Calu3 (cell line): ENCODE data around the gene IL17RB. TPM values are rescaled to one million over a fixed set of nuclear protein-coding genes. Genes with fewer than 3 reads are reported as not detected.

Experiments
- BruUV-seq: library from RNA; stranded (reverse); fragments of 400-500 nt; replicated peaks from 2 replicates; lab custom pipeline; 2021; lab: Mats Ljungman, UMichigan
- CTCF ChIA-PET: fragments of 300-600 bp; sonication (Branson Sonifier 250); formaldehyde crosslinking; loops from one replicate; lab custom pipeline; 2022; ENCODE audit warnings: antibody characterized with exemption; lab: Charles Lee
- DNase-seq: peaks from one replicate; pipeline ENCODE4 v3.0.0; 2022
- H3K27ac Mint-ChIP-seq: one replicate; pipeline ENCODE4 v1.8.0; 2022; ENCODE audit warnings: mixed read lengths; ENCODE audit not compliant: unreplicated experiment
- H3K27me3 Mint-ChIP-seq: one replicate; pipeline ENCODE4 v1.8.0; 2022; ENCODE audit warnings: mixed read lengths; ENCODE audit not compliant: unreplicated experiment
- H3K36me3 Mint-ChIP-seq: one replicate; pipeline ENCODE4 v1.8.0; 2022; ENCODE audit warnings: mild to moderate bottlenecking, moderate library complexity, mixed read lengths; ENCODE audit not compliant: insufficient read depth, unreplicated experiment
- H3K4me1 Mint-ChIP-seq: one replicate; pipeline ENCODE4 v1.8.0; 2022; ENCODE audit warnings: mild to moderate bottlenecking, low read depth, mixed read lengths; ENCODE audit not compliant: unreplicated experiment
- H3K4me3 Mint-ChIP-seq: one replicate; pipeline ENCODE4 v1.8.0; 2022; ENCODE audit warnings: mild to moderate bottlenecking, low read depth, moderate library complexity, mixed read lengths; ENCODE audit not compliant: unreplicated experiment
- H3K9me3 Mint-ChIP-seq: one replicate; pipeline ENCODE4 v1.8.0; 2022; ENCODE audit warnings: low read depth, mixed read lengths; ENCODE audit not compliant: unreplicated experiment
- CTCF ChIP-seq: fragments of 200-600 bp; IDR thresholded peaks from one replicate; pipeline ENCODE4 v1.8.0; 2022; ENCODE audit warnings: antibody characterized with exemption; ENCODE audit not compliant: unreplicated experiment
- intact Hi-C: fragments of 100-400 bp; cut with micrococcal nuclease; formaldehyde crosslinking; loops from one replicate; pipeline ENCODE4 v1.10.0; 2022; ENCODE audit not compliant: unreplicated experiment
- total RNA-seq: library from RNA; stranded (reverse); gene quantifications from 2 replicates; pipeline ENCODE4 v1.2.3, GENCODE V29; 2022

IL17RB gene
- total RNA-seq, 1 experiment from 2014 or later = 21.9 TPM

GRCh38 chr3:53891497-53892285 is 45.3 kb downstream of the IL17RB start, which contains the start of gene SELENOK:
SELENOK (minus strand) TSS chr3:53891859.
- Mint-ChIP-seq H3K36me3 (peaks cover 45% of the 10 kb centered on the region), H3K9me3 (no peaks in the 10 kb centered on the region), H3K27me3 (peaks cover 13% of the 10 kb centered on the region), H3K27ac (peak within 1 kb of the TSS; percentile 99), H3K4me3 (peak within 1 kb of the TSS; percentile 91), H3K4me1 (peaks cover 31% of the 10 kb centered on the region)
- no TSS peak for BruUV-seq
- CTCF ChIA-PET = interaction anchor here (0.6 to 1.8 kb wide), 2 partner anchors 46 to 591 kb away, joined by 3 to 5 read pairs; no protein-coding TSS in a partner anchor
- DNase-seq = peak; percentile 96
- no peak for TF ChIP-seq CTCF
- intact Hi-C loops = no loop called here

DNA sequence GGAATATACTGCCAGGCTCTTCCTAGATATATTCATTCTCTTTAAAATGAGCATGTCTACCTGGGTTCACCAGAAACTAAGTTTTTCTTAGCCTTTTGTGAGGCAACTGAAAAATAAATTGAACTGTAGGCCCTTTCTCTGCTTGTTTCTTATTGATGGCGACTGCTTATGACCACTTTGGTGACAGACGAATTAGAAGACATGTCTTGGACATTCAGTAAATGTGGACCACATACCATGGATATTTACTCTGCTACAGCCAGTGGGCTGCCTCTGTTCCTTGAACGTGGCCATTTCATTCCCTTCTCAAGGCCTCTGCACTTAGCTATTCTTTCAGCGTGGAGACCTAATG is 45.9 kb downstream of the IL17RB start:
- TSS peak; percentile 99 for BruUV-seq
- CTCF ChIA-PET = interaction anchor here (0.6 to 1.8 kb wide), 2 partner anchors 47 to 592 kb away, joined by 3 to 5 read pairs; no protein-coding TSS in a partner anchor
- peak overlapping the region; percentile 99 for H3K27ac Mint-ChIP-seq
- TF ChIP-seq CTCF = no peak
- peak overlapping the region; percentile 91 for H3K4me3 Mint-ChIP-seq
- H3K4me1 Mint-ChIP-seq = peaks cover 31% of the 10 kb centered on the region
- H3K9me3 Mint-ChIP-seq = no peaks in the 10 kb centered on the region
- H3K36me3 Mint-ChIP-seq = peaks cover 40% of the 10 kb centered on the region
- H3K27me3 Mint-ChIP-seq = peaks cover 13% of the 10 kb centered on the region
- no peak for DNase-seq
- intact Hi-C loops = no loop called here

DNA sequence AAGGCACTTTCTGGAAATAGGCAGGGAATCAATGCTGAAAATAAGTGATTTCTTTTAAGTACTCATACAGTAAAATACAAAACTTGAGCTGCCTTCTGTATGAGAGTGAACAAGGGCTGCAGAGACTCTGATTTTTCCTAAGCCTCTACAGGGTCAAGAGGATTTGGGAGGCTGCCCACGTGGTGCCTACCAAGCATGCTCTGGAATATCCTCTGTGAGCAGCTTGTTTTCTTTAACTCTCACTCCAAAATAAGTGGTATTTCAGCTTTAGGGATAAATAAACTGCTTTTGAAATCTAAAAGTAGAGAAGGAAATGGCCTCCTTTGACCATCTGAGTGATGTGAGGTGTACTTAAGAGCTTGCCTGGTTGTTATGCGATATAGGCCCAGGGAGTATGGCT is 53.4 kb downstream of the IL17RB start:
- intact Hi-C loops = no loop called here
- H3K9me3 Mint-ChIP-seq = no peaks in the 10 kb centered on the region
- TF ChIP-seq CTCF = no peak
- no peaks in the 10 kb centered on the region for H3K4me1 Mint-ChIP-seq
- no peak for DNase-seq
- peaks cover 10% of the 10 kb centered on the region for H3K27me3 Mint-ChIP-seq
- CTCF ChIA-PET = interaction anchor here (0.6 kb wide), 1 partner anchor 213 kb away, joined by 3 read pairs; no protein-coding TSS in a partner anchor
- H3K27ac Mint-ChIP-seq = no peak overlapping the region
- no peaks in the 10 kb centered on the region for H3K36me3 Mint-ChIP-seq
- H3K4me3 Mint-ChIP-seq = no peak overlapping the region
- BruUV-seq = no TSS peak

DNA sequence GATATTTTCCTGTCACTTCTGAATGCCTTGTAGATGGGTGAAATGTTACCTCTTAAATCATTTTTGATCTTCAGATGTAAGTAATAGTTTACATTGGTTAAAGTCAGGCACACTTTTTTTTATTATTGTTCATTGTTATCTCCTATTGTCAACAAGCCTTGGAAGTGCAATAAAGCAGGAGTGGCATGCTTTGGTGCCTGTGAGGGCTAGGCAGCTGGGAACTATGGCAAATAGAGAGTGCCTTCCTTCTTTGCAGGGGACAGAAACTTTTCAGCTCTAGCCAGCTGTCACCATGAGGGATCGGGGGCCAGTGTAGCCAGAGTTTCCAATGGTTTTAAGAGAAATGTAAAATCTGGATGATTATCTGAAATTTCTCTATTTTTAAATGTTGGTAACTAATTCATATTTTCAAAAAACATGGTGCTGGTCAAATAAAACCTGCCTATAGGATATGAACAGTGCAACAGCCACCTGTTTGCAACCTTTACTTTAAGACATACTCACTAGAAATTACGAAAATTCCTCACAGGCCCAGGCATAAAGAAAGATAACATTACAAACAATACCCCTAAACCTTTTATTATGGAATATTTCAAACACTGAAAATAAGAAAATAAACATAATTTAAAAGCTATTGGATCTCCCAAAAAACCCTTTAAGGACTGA is 54.4 kb downstream of the IL17RB start:
- Mint-ChIP-seq H3K9me3 (no peaks in the 10 kb centered on the region), H3K36me3 (no peaks in the 10 kb centered on the region), H3K27me3 (peaks cover 14% of the 10 kb centered on the region), H3K27ac (no peak overlapping the region), H3K4me3 (no peak overlapping the region), H3K4me1 (no peaks in the 10 kb centered on the region)
- no peak for DNase-seq
- CTCF ChIA-PET = no interaction called here
- no peak for TF ChIP-seq CTCF
- BruUV-seq = no TSS peak
- intact Hi-C loops = no loop called here
